Astrocyte (in vitro differentiated cells and primary cell): ENCODE results near the gene NIPAL3.

Source experiments
- CTCF ChIP-seq: IDR thresholded peaks from 2 replicates; pipeline ENCODE4 v1.5.1; 2011; ENCODE audit warnings: low read depth, mild to moderate bottlenecking, inconsistent platforms, low read length, moderate library complexity; ENCODE audit not compliant: insufficient read depth
- EZH2 ChIP-seq: IDR thresholded peaks from 2 replicates; pipeline ENCODE4 v1.6.1; 2012; ENCODE audit warnings: mild to moderate bottlenecking, low read length, inconsistent platforms; ENCODE audit not compliant: insufficient read depth

DNA sequence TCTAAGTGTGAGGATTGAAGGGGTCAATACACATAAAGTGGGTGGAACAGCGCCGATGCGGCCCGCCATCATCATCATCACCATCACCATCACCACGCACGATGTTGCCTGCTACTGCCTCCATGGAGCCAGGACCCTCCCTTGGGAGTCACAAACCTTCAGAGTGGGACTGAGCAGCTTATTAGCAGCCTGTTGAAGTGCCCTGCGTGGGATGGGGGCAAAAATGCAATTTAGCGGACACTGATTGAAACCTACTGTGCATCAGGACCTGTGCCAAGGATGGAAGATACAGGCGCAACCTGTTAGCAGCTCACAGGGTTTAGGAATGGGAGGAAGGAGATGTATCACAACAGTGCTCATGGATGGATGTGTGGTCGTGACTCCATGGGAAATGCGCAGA lies 28.7 kb upstream of the NIPAL3 start:
- TF ChIP-seq CTCF (no peak), EZH2 (no peak)
